Measurements from ENCODE around the gene CATSPERD. TPM values are rescaled to one million over a fixed set of nuclear protein-coding genes. Genes with fewer than 3 reads are reported as not detected.

CATSPERD gene
- polyA plus RNA-seq, 2 of the 4 experiments (the other 2 are of a cell fraction), result 0.03 TPM; not detected in 1

GRCh38 chr19:5682107-5682482, 38.3 kb upstream of the CATSPERD start:
- TF ChIP-seq CEBPB (IDR thresholded peaks at IDR 0.05) (no peak), HOXB13 (CRISPR knock-in tag; IDR thresholded peaks at IDR 0.05; ENCODE audit: low read depth) (no peak), SMC3 (IDR thresholded peaks at IDR 0.05) (no peak), CTCF (IDR thresholded peaks at IDR 0.05) (no peak), MYC (IDR thresholded peaks at IDR 0.05; ENCODE audit: borderline replicate concordance, low read length) (no peak), FOXS1 (CRISPR knock-in tag; IDR thresholded peaks at IDR 0.05) (no peak), HMGXB4 (CRISPR knock-in tag; IDR thresholded peaks at IDR 0.05; ENCODE audit: borderline replicate concordance) (no peak)
- ChIA-PET POLR2A (interaction anchor here (0.6 kb wide), 1 partner anchor 22 kb away, joined by 4 read pairs; no protein-coding TSS in a partner anchor), CTCF (interaction anchor here (0.8 to 1.9 kb wide), 2 partner anchors 8 to 38 kb away, joined by 4 read pairs; partner anchors contain the start of genes LONP1 and RPL36)
- Histone ChIP-seq H3K9me3 (no peaks in the 10 kb centered on the region), H3K4me1 (peaks cover 9% of the 10 kb centered on the region; the same call in 1 of the 3 replicates), H3K4me3 (no peak overlapping the region), H3K4me2 (no peak overlapping the region), H3K27ac (no peak overlapping the region)
- ATAC-seq, result no peak
- no peak for FAIRE-seq
- 50% methylated on average over 3 of the region's 3 CpGs for WGBS (ENCODE audit: missing lambda C conversion rate)
- no peak for DNase-seq (ENCODE audit: low read depth in 1 of 2, low spot score in 1 of 2)

GRCh38 chr19:5683177-5683886, 37.1 kb upstream of the CATSPERD start:
- Histone ChIP-seq H3K9me3 (no peaks in the 10 kb centered on the region), H3K27ac (no peak overlapping the region), H3K4me1 (peaks cover 9% of the 10 kb centered on the region; the same call in 1 of the 3 replicates), H3K4me2 (no peak overlapping the region), H3K4me3 (no peak overlapping the region)
- whole genome bisulfite sequencing (ENCODE audit: missing lambda C conversion rate), result 76% methylated on average over 9 of the region's 10 CpGs
- ATAC-seq (no peak), FAIRE-seq (no peak), DNase-seq (ENCODE audit: low read depth in 1 of 2, low spot score in 1 of 2) (no peak)
- CTCF ChIA-PET, result interaction anchor here (1.9 kb wide), 1 partner anchor 37 kb away, joined by 4 read pairs; the partner anchor contains the start of gene LONP1
- POLR2A ChIA-PET, result no interaction called here
- no peak for TF ChIP-seq CHD4 (IDR thresholded peaks at IDR 0.05; ENCODE audit: borderline replicate concordance)

- DNase-seq (ENCODE audit: low read depth in 1 of 2, low spot score in 1 of 2) (no peak), ATAC-seq (no peak), FAIRE-seq (no peak)
- Histone ChIP-seq H3K4me3 (no peak overlapping the region), H3K4me1 (peaks cover 4% of the 10 kb centered on the region; the same call in 1 of the 3 replicates), H3K4me2 (no peak overlapping the region), H3K9me3 (no peaks in the 10 kb centered on the region), H3K27ac (no peak overlapping the region)
- CTCF ChIA-PET, result no interaction called here
- TF ChIP-seq TP53 (CRISPR knock-in tag; IDR thresholded peaks at IDR 0.05) (no peak), JUN (IDR thresholded peaks at IDR 0.05) (no peak), RFX5 (IDR thresholded peaks at IDR 0.05) (no peak), NR3C1 (IDR thresholded peaks at IDR 0.05) (no peak), ZC3H11A (IDR thresholded peaks at IDR 0.05) (no peak), HES2 (IDR thresholded peaks at IDR 0.05) (no peak), CHD2 (IDR thresholded peaks at IDR 0.05; ENCODE audit: low read length, partially characterized antibody) (no peak), TFCP2L1 (CRISPR knock-in tag; IDR thresholded peaks at IDR 0.05) (no peak)
- 86% methylated on average over 11 of the region's 22 CpGs for WGBS (ENCODE audit: missing lambda C conversion rate)
- POLR2A ChIA-PET, result no interaction called here
Observed at GRCh38 chr19:5684694-5685430, 35.6 kb upstream of the CATSPERD start.

Measured in A549 (cell line).